ENCODE measurements around the gene CAVIN2. TPM values are rescaled to one million over a fixed set of nuclear protein-coding genes. Genes with fewer than 3 reads are reported as not detected.
A peak's percentile ranks its signal among the peaks of the same experiment; 100 is the strongest.

The CAVIN2 gene
- total and polyA plus RNA-seq, 2 donors: 4.3 to 8.2 TPM

DNA sequence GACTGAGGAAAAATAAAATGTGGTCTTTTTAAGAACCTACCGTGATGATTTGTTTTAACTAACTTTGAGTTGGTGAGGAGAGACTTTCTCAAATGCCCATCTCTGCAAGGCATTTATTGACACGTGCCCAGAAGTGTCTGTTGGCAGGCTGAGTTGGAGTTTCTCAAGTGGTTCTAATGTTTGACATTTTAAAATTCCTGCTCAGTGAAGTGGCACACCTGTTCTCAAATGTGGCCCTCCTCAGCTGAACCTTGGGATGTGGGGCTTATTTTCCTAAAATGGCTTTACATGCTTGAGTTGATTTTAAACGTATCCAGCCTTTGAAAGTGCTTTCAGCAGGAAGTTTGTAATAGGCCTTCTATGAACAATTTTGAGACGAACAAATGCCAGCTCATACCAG, 876 bp upstream of the CAVIN2 start:
- Histone ChIP-seq H3K4me1 (ENCODE audit: control insufficient read depth in 2 of 2, insufficient read depth in 2 of 2, low read length in 2 of 2) (no peaks in the 10 kb centered on the region), H3K27ac (ENCODE audit: low read depth in 1 of 2, low read length in 1 of 2) (no peak overlapping the region), H3K4me3 (ENCODE audit: low read length in 2 of 2) (no peak overlapping the region), H3K9me3 (ENCODE audit: control insufficient read depth in 2 of 2, insufficient read depth in 1 of 2, low read length in 1 of 2) (no peaks in the 10 kb centered on the region), H3K27me3 (ENCODE audit: control insufficient read depth in 2 of 2, insufficient read depth in 1 of 2, low read length in 1 of 2) (no peaks in the 10 kb centered on the region), H3K36me3 (ENCODE audit: control insufficient read depth in 2 of 2, insufficient read depth in 2 of 2, low read length in 1 of 2) (no peaks in the 10 kb centered on the region)
- no peak for DNase-seq (ENCODE audit: low read depth in 6 of 9, low spot score in 9 of 9)
- 79% methylated on average over 4 of the region's 4 CpGs for WGBS

DNA sequence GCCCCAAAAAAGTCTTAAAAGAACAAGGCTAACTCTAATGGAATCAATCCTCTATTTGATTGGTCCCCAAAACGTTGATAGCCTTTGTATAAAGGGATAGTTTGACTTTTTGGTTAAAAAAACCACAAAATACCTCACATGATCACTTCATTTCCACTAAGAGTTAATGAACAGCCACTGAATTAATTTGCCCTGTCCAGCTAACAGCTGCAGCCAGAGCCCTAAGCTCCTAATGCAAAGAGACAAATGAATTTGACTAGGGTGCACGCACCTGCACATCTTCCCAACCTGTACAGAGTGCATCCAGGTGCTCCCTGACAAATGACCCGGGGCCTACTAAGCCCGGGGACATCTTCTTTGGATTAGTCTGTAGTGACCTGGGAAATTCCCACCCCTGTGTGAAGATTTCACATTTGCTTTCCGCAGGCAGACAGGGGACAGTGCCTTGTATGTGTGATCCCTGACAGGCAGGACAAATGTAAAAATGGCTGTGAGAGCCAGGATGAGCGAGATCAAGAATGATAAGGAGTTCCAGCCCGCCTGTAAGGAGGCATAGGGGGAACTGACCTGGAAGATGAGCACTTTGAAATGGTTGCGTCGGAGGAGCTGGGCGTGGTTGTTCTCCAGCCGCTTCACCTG, 893 bp downstream of the CAVIN2 start:
- no peaks in the 10 kb centered on the region for H3K9me3 ChIP-seq (ENCODE audit: control insufficient read depth in 2 of 2, insufficient read depth in 1 of 2, low read length in 1 of 2)
- WGBS: 27% methylated on average over 11 of the region's 11 CpGs
- H3K27ac ChIP-seq (ENCODE audit: low read depth in 1 of 2, low read length in 1 of 2): no peak overlapping the region
- no peak overlapping the region for H3K4me3 ChIP-seq (ENCODE audit: low read length in 2 of 2)
- no peak for DNase-seq (ENCODE audit: low read depth in 6 of 9, low spot score in 9 of 9)
- H3K36me3 ChIP-seq (ENCODE audit: control insufficient read depth in 2 of 2, insufficient read depth in 2 of 2, low read length in 1 of 2): no peaks in the 10 kb centered on the region
- H3K4me1 ChIP-seq (ENCODE audit: control insufficient read depth in 2 of 2, insufficient read depth in 2 of 2, low read length in 2 of 2): no peaks in the 10 kb centered on the region
- H3K27me3 ChIP-seq (ENCODE audit: control insufficient read depth in 2 of 2, insufficient read depth in 1 of 2, low read length in 1 of 2): no peaks in the 10 kb centered on the region

DNA sequence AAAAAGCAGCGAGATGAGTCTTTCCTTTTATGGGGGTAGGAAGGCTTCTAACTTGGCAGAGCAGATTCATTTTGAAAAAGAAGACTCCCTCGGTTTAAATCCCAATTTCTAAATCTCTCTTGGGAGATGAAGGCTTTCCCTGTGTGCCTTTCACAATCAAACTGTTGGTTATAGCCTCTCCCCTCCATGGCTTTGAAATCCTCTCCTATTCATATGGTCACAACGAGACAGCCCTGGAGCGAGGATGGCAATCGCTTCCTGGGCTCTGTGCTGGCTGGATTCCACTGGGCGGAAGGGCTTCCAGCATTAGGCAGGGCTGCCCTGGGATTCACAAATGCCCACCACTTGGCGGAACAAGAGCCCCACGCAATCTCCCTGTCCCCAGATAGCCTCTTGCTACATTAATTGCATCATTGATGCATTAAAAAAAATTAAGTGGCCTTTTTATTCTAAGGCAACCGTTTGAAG, 1.6 kb downstream of the CAVIN2 start:
- Histone ChIP-seq H3K9me3 (ENCODE audit: control insufficient read depth in 2 of 2, insufficient read depth in 1 of 2, low read length in 1 of 2) (no peaks in the 10 kb centered on the region), H3K4me3 (ENCODE audit: low read length in 2 of 2) (no peak overlapping the region), H3K4me1 (ENCODE audit: control insufficient read depth in 2 of 2, insufficient read depth in 2 of 2, low read length in 2 of 2) (no peaks in the 10 kb centered on the region), H3K27me3 (ENCODE audit: control insufficient read depth in 2 of 2, insufficient read depth in 1 of 2, low read length in 1 of 2) (no peaks in the 10 kb centered on the region), H3K36me3 (ENCODE audit: control insufficient read depth in 2 of 2, insufficient read depth in 2 of 2, low read length in 1 of 2) (no peaks in the 10 kb centered on the region), H3K27ac (ENCODE audit: low read depth in 1 of 2, low read length in 1 of 2) (peak overlapping the region in 1 of 2 donors; percentile 13)
- DNase-seq (ENCODE audit: low read depth in 6 of 9, low spot score in 9 of 9): no peak
- WGBS: 53% methylated on average over 9 of the region's 9 CpGs

DNA sequence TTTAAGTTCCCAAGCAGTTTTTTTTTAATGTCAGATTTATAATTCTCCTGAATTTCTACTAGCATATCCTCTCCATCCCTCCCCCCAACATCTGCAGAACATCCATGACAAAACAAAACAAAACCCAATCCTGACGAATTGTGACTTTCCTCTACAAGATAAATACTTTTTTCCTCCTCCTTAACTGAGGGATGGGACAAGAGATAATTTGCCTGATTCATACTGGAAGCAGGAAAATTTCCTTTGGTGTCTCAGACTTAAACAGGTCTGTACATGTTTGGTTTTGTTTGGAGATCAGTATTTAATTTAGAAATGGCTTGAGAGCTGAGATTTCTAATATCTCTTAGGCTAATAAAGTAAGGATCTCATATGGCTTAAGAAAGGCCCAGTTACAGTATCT, 2.2 kb downstream of the CAVIN2 start:
- Histone ChIP-seq H3K4me1 (ENCODE audit: control insufficient read depth in 2 of 2, insufficient read depth in 2 of 2, low read length in 2 of 2) (no peaks in the 10 kb centered on the region), H3K4me3 (ENCODE audit: low read length in 2 of 2) (no peak overlapping the region), H3K27ac (ENCODE audit: low read depth in 1 of 2, low read length in 1 of 2) (no peak overlapping the region), H3K9me3 (ENCODE audit: control insufficient read depth in 2 of 2, insufficient read depth in 1 of 2, low read length in 1 of 2) (no peaks in the 10 kb centered on the region), H3K27me3 (ENCODE audit: control insufficient read depth in 2 of 2, insufficient read depth in 1 of 2, low read length in 1 of 2) (no peaks in the 10 kb centered on the region), H3K36me3 (ENCODE audit: control insufficient read depth in 2 of 2, insufficient read depth in 2 of 2, low read length in 1 of 2) (no peaks in the 10 kb centered on the region)
- 74% methylated on average over 1 of the region's 1 CpG for WGBS
- no peak for DNase-seq (ENCODE audit: low read depth in 6 of 9, low spot score in 9 of 9)

DNA sequence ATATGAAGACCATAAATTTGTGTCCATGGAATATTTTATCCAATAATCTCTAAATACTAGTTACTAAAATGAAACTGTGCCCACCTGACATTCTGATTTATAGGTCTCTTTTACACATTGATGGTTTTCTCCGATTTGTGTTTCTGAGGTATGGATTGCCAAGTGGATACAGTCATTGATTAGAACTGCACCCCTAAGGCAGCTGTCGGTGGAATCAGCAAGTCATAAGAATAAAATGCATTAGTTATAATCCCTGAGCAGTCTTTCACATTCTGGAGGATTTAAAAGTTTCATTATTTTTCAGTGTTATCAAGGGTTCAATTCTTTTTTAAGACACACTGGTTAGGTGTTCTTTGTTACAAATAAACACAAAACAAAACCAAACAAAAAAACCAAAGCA, 6.0 kb downstream of the CAVIN2 start:
- Histone ChIP-seq H3K27me3 (ENCODE audit: control insufficient read depth in 2 of 2, insufficient read depth in 1 of 2, low read length in 1 of 2) (no peaks in the 10 kb centered on the region), H3K27ac (ENCODE audit: low read depth in 1 of 2, low read length in 1 of 2) (no peak overlapping the region), H3K9me3 (ENCODE audit: control insufficient read depth in 2 of 2, insufficient read depth in 1 of 2, low read length in 1 of 2) (no peaks in the 10 kb centered on the region), H3K4me1 (ENCODE audit: control insufficient read depth in 2 of 2, insufficient read depth in 2 of 2, low read length in 2 of 2) (no peaks in the 10 kb centered on the region), H3K4me3 (ENCODE audit: low read length in 2 of 2) (no peak overlapping the region), H3K36me3 (ENCODE audit: control insufficient read depth in 2 of 2, insufficient read depth in 2 of 2, low read length in 1 of 2) (no peaks in the 10 kb centered on the region)
- no peak for DNase-seq (ENCODE audit: low read depth in 6 of 9, low spot score in 9 of 9)
- WGBS: 93% methylated on average over 2 of the region's 2 CpGs

DNA sequence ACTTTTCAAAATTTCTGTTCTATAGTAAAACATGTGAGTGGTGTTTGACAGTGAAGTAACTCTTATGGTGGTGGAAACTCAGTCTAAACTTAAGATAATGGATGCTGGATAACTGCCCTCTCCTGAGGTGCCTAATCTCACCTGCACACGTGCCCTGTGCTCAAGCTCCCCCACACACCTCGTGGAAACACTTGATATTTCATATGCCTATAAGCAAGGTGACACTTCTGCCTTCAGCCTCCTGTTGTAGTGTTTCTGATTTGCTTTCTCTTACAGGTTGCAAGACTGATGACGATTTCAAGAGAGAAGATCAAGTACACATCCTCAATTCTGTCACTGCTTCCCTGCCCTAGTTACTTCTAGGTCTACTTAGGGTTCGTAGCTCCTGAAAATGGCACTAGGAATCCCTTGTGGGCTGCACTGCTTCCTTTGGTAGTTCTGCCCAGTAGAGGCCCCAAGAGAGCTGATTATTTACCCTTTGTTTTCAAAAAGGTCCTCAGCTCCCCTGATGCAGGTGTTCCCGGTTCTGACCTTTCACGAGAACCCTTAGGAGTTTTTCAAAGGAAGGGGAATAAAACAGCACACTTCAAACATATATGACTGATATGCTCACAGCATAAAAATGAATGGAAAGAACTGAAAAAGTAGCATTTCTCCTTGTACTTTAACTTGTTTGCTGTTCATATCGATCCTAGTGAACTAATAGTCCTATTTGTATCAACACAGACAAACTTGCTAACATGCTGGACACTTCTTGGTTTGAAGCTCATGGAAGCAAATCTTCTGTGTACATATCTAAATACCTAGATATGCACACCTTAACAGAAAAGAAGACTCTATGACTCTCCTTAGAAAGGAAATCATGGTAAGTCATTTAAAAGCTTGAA, 6.7 kb downstream of the CAVIN2 start:
- Histone ChIP-seq H3K4me1 (ENCODE audit: control insufficient read depth in 2 of 2, insufficient read depth in 2 of 2, low read length in 2 of 2) (no peaks in the 10 kb centered on the region), H3K4me3 (ENCODE audit: low read length in 2 of 2) (no peak overlapping the region), H3K9me3 (ENCODE audit: control insufficient read depth in 2 of 2, insufficient read depth in 1 of 2, low read length in 1 of 2) (no peaks in the 10 kb centered on the region), H3K27me3 (ENCODE audit: control insufficient read depth in 2 of 2, insufficient read depth in 1 of 2, low read length in 1 of 2) (no peaks in the 10 kb centered on the region), H3K27ac (ENCODE audit: low read depth in 1 of 2, low read length in 1 of 2) (no peak overlapping the region), H3K36me3 (ENCODE audit: control insufficient read depth in 2 of 2, insufficient read depth in 2 of 2, low read length in 1 of 2) (no peaks in the 10 kb centered on the region)
- 75% methylated on average over 7 of the region's 7 CpGs for WGBS
- DNase-seq (ENCODE audit: low read depth in 6 of 9, low spot score in 9 of 9): no peak

DNA sequence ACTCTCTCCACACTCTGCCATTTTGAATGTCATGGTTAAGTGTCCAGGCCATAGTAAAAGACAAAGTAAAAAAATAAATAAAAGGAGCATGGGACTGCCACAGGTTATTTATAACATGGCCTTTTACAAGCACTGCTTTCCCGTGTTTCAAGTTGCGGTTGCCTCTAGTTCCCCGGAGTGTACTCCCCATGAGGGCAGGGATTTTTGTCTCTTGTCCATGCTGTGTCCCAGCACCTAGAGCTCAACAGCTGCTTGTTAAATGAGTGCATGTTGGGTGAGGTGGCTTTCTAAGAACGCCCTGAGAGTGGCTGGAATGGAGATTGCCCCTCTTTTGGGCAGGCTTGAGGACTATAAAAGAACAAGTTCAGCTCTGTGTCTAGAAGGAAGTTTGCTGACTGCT, 8.4 kb downstream of the CAVIN2 start:
- Histone ChIP-seq H3K9me3 (ENCODE audit: control insufficient read depth in 2 of 2, insufficient read depth in 1 of 2, low read length in 1 of 2) (no peaks in the 10 kb centered on the region), H3K27ac (ENCODE audit: low read depth in 1 of 2, low read length in 1 of 2) (no peak overlapping the region), H3K4me3 (ENCODE audit: low read length in 2 of 2) (no peak overlapping the region), H3K36me3 (ENCODE audit: control insufficient read depth in 2 of 2, insufficient read depth in 2 of 2, low read length in 1 of 2) (no peaks in the 10 kb centered on the region), H3K4me1 (ENCODE audit: control insufficient read depth in 2 of 2, insufficient read depth in 2 of 2, low read length in 2 of 2) (no peaks in the 10 kb centered on the region), H3K27me3 (ENCODE audit: control insufficient read depth in 2 of 2, insufficient read depth in 1 of 2, low read length in 1 of 2) (no peaks in the 10 kb centered on the region)
- DNase-seq (ENCODE audit: low read depth in 6 of 9, low spot score in 9 of 9): no peak
- 94% methylated on average over 4 of the region's 4 CpGs for WGBS

DNA sequence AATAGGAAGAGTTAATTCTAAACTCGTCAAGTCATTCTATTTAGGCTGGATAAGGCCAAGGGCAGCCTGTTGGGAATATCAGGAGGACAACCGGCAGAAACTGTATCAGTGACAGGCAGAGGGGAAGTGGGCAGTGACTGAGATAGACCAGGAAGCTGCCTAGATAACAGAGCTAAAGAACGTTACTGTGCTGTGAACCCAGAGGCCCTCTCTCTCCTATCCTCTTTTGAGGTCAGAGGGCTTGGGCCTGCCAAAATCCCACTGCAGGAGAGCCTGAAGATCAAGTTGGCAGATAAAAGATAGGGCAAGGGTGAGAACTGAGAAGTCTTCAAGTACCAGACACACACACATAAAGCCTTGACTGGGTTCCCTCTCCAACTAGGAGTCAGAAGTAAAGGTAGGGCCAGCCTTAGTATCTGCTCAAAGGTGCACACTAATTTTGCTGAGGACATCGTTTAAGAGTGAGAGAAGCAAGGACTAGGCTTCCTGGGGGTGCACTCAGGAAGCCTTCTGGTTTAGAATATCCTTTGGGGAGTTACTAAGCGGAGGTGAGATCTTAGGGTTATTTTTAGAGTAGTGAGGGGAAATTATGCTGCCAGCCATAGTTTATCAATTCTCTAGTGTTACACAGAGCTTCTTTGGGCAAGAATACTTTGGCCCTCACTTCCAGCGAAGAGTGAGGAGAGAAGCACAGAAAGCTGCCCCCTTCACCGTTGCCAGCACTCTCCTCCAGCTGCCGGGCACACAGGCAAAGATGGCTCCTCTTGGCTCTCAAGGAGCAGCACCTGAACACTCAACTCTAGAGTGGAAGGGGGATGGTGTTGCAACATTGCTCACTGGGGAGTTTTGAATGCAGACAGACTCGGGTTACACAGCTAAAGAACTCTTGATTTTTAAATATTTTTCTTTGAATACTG, 9.8 kb downstream of the CAVIN2 start:
- no peaks in the 10 kb centered on the region for H3K36me3 ChIP-seq (ENCODE audit: control insufficient read depth in 2 of 2, insufficient read depth in 2 of 2, low read length in 1 of 2)
- H3K27me3 ChIP-seq (ENCODE audit: control insufficient read depth in 2 of 2, insufficient read depth in 1 of 2, low read length in 1 of 2): no peaks in the 10 kb centered on the region
- DNase-seq (ENCODE audit: low read depth in 6 of 9, low spot score in 9 of 9): no peak
- H3K4me3 ChIP-seq (ENCODE audit: low read length in 2 of 2): no peak overlapping the region
- H3K27ac ChIP-seq (ENCODE audit: low read depth in 1 of 2, low read length in 1 of 2): no peak overlapping the region
- 54% methylated on average over 9 of the region's 9 CpGs for WGBS
- H3K9me3 ChIP-seq (ENCODE audit: control insufficient read depth in 2 of 2, insufficient read depth in 1 of 2, low read length in 1 of 2): no peaks in the 10 kb centered on the region
- H3K4me1 ChIP-seq (ENCODE audit: control insufficient read depth in 2 of 2, insufficient read depth in 2 of 2, low read length in 2 of 2): no peaks in the 10 kb centered on the region

DNA sequence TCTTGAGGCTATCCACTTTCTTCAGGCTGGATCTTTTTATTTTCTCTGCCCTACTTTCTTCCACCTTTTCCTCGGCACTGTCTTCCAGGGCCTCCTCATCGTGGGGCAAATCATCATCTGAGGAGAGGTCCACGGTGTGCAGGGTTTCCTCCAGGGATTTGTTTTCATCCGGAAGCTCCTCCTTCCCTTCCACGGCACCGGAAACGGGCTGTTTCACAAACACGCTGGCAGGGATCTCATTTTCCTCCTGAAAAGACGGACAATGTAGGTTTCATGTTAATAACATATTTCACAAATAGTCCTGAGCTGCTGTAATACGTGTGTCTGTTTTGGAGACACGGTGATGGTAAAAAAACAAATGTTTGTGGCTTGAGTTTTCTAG, 10.4 kb downstream of the CAVIN2 start:
- Histone ChIP-seq H3K4me1 (ENCODE audit: control insufficient read depth in 2 of 2, insufficient read depth in 2 of 2, low read length in 2 of 2) (no peaks in the 10 kb centered on the region), H3K9me3 (ENCODE audit: control insufficient read depth in 2 of 2, insufficient read depth in 1 of 2, low read length in 1 of 2) (no peaks in the 10 kb centered on the region), H3K36me3 (ENCODE audit: control insufficient read depth in 2 of 2, insufficient read depth in 2 of 2, low read length in 1 of 2) (no peaks in the 10 kb centered on the region), H3K27me3 (ENCODE audit: control insufficient read depth in 2 of 2, insufficient read depth in 1 of 2, low read length in 1 of 2) (no peaks in the 10 kb centered on the region), H3K4me3 (ENCODE audit: low read length in 2 of 2) (no peak overlapping the region), H3K27ac (ENCODE audit: low read depth in 1 of 2, low read length in 1 of 2) (no peak overlapping the region)
- WGBS: 95% methylated on average over 11 of the region's 11 CpGs
- no peak for DNase-seq (ENCODE audit: low read depth in 6 of 9, low spot score in 9 of 9)

All from thymus (tissue), 11 donors.